B cell (primary cell): ENCODE measurements around the gene PITPNM2. TPM values are rescaled to one million over a fixed set of nuclear protein-coding genes. Genes with fewer than 3 reads are reported as not detected.

ENCODE experiments used
- ATAC-seq: fragments of 200-7000 bp; cut with Tn5 transposase; one replicate; pipeline ENCODE4 v1.10.0; 2021; ENCODE audit warnings: low read depth, mild to moderate bottlenecking, moderate number of reproducible peaks, moderate library complexity
- CTCF ChIA-PET: fragments of 350-600 bp; sonication (Branson Sonifier 250); formaldehyde crosslinking; loops from one replicate; lab custom pipeline; 2021; ENCODE audit warnings: antibody characterized with exemption, inconsistent platforms; lab: Charles Lee
- POLR2A ChIA-PET: fragments of 350-600 bp; sonication (Branson Sonifier 250); formaldehyde crosslinking; loops from one replicate; lab custom pipeline; 2021; ENCODE audit warnings: antibody characterized with exemption; lab: Charles Lee
- DNase-seq: peaks from one replicate; pipeline ENCODE4 v3.0.0; 2013
- H2AFZ ChIP-seq: 2 replicates; pipeline ENCODE4 v1.6.1; 2012; ENCODE audit warnings: mild to moderate bottlenecking, low read depth, low read length; ENCODE audit not compliant: insufficient read depth, poor library complexity, severe bottlenecking
- H3K27ac ChIP-seq, 2 donors: 1 replicate in 1 of 2; 2 replicates in 1 of 2; pipeline ENCODE4 v1.5.1; 2012 to 2013; ENCODE audit warnings: low read length in 2 of 2, mild to moderate bottlenecking in 2 of 2, moderate library complexity in 1 of 2
- H3K27me3 ChIP-seq, 4 experiments: fragments of 200-600 bp in 1 of 4; sonication (generic) in 1 of 4; replicated peaks in 1 of 4; 1 replicate in 2 of 4; 2 replicates in 2 of 4; pipeline versions ENCODE4 v1.6.1 to v1.7.0; 2013 to 2016; ENCODE audit warnings: low read length in 3 of 4, mild to moderate bottlenecking in 2 of 4, mixed read lengths in 1 of 4, moderate library complexity in 1 of 4; ENCODE audit not compliant: insufficient read depth in 4 of 4, control insufficient read depth in 3 of 4; ENCODE audit errors: control extremely low read depth in 1 of 4
- H3K36me3 ChIP-seq, 2 experiments: replicated peaks in 1 of 2; 1 replicate in 1 of 2; 2 replicates in 1 of 2; pipeline versions ENCODE4 v1.6.1 to v1.7.1; 2013; ENCODE audit warnings: low read length in 1 of 2; ENCODE audit not compliant: insufficient read depth in 2 of 2, control insufficient read depth in 1 of 2; ENCODE audit errors: control extremely low read depth in 1 of 2, extremely low read depth in 1 of 2
- H3K4me1 ChIP-seq, 2 donors: fragments of 200-600 bp in 1 of 2; sonication (generic) in 1 of 2; 1 replicate in 1 of 2; 2 replicates in 1 of 2; pipeline versions ENCODE4 v1.5.1 to v1.6.1; 2013 to 2017; ENCODE audit warnings: low read length in 2 of 2; ENCODE audit not compliant: control insufficient read depth in 2 of 2, insufficient read depth in 2 of 2
- H3K4me2 ChIP-seq: replicated peaks from 2 replicates; pipeline ENCODE3; 2012; ENCODE audit warnings: mild to moderate bottlenecking, low read depth, low read length; ENCODE audit not compliant: poor library complexity, severe bottlenecking
- H3K4me3 ChIP-seq, 5 experiments: fragments of 200-600 bp in 1 of 5; sonication (generic) in 1 of 5; 1 replicate in 3 of 5; 2 replicates in 2 of 5; pipeline versions ENCODE4 v1.5.1 to v1.7.0; 2011 to 2016; ENCODE audit warnings: low read length in 4 of 5, mild to moderate bottlenecking in 4 of 5, low read depth in 2 of 5, control low read depth in 1 of 5, moderate library complexity in 1 of 5; ENCODE audit not compliant: insufficient read depth in 1 of 5; ENCODE audit errors: control extremely low read depth in 1 of 5, extremely low read depth in 1 of 5
- H3K79me2 ChIP-seq: fragments of 200-600 bp; sonication (generic); one replicate; pipeline ENCODE4 v1.6.0; 2016; ENCODE audit warnings: low read length; ENCODE audit not compliant: control insufficient read depth, insufficient read depth
- H3K9ac ChIP-seq: fragments of 200-600 bp; sonication (generic); 2 replicates; pipeline ENCODE4 v1.6.1; 2017; ENCODE audit warnings: mild to moderate bottlenecking, low read length, moderate library complexity
- H3K9me3 ChIP-seq, 3 donors: one replicate each; pipeline versions ENCODE4 v1.6.1 to v1.7.1; 2013; ENCODE audit warnings: low read length in 2 of 3; ENCODE audit not compliant: control insufficient read depth in 2 of 3, insufficient read depth in 1 of 3; ENCODE audit errors: control extremely low read depth in 1 of 3
- H4K20me1 ChIP-seq: 2 replicates; pipeline ENCODE4 v1.6.0; 2012; ENCODE audit warnings: mild to moderate bottlenecking, low read length; ENCODE audit not compliant: insufficient read depth, control insufficient read depth, poor library complexity, severe bottlenecking
- H3K27ac Mint-ChIP-seq: one replicate; pipeline ENCODE4 v1.8.0; 2021; ENCODE audit warnings: mixed read lengths
- H3K27me3 Mint-ChIP-seq: one replicate; pipeline ENCODE4 v1.8.0; 2021; ENCODE audit warnings: mixed read lengths
- H3K4me1 Mint-ChIP-seq: one replicate; pipeline ENCODE4 v1.8.0; 2021; ENCODE audit warnings: mixed read lengths
- H3K4me3 Mint-ChIP-seq: one replicate; pipeline ENCODE4 v1.8.0; 2021; ENCODE audit warnings: mixed read lengths
- H3K9me3 Mint-ChIP-seq: one replicate; pipeline ENCODE4 v1.8.0; 2022; ENCODE audit warnings: mixed read lengths; ENCODE audit not compliant: insufficient read depth
- EZH2 ChIP-seq: IDR thresholded peaks from 2 replicates; pipeline ENCODE4 v1.6.1; 2012; ENCODE audit warnings: borderline replicate concordance, low read depth, mild to moderate bottlenecking, moderate library complexity, low read length; ENCODE audit not compliant: insufficient read depth, poor library complexity, severe bottlenecking
- WGBS: methylation state at CpG from one replicate; pipeline ENCODE4 v1.1.5; 2013; ENCODE audit warnings: missing lambda C conversion rate; ENCODE audit not compliant: insufficient coverage; 5-methylcytosine and 5-hydroxymethylcytosine counted together
- intact Hi-C: fragments of 100-400 bp; cut with micrococcal nuclease; formaldehyde crosslinking; loops from one replicate; pipeline ENCODE4 v1.10.0; 2022
- polyA plus RNA-seq: library from polyadenylated mRNA; depleted of rRNA; stranded (reverse); fragments of >200 nt; gene quantifications from 2 replicates; pipeline ENCODE4 v1.2.3, GENCODE V29; 2012
- total RNA-seq, 2 donors: library from RNA; stranded (reverse); fragments of 120-200 nt in 1 of 2; gene quantifications; 1 replicate in 1 of 2; 2 replicates in 1 of 2; pipeline versions ENCODE4 v1.2.3 to v1.2.4, GENCODE V29; 2013 to 2022
- TF ChIP-seq, protein P1 (sequence below): fragments of 200-600 bp; IDR thresholded peaks from one replicate; pipeline ENCODE4 v1.8.0; 2022; ENCODE audit warnings: antibody characterized with exemption, mild to moderate bottlenecking

The PITPNM2 gene
- total and polyA plus RNA-seq, 2 donors (not counting 1 experiment from before 2014, with no cell fraction given): 9.6 to 28.6 TPM

DNA sequence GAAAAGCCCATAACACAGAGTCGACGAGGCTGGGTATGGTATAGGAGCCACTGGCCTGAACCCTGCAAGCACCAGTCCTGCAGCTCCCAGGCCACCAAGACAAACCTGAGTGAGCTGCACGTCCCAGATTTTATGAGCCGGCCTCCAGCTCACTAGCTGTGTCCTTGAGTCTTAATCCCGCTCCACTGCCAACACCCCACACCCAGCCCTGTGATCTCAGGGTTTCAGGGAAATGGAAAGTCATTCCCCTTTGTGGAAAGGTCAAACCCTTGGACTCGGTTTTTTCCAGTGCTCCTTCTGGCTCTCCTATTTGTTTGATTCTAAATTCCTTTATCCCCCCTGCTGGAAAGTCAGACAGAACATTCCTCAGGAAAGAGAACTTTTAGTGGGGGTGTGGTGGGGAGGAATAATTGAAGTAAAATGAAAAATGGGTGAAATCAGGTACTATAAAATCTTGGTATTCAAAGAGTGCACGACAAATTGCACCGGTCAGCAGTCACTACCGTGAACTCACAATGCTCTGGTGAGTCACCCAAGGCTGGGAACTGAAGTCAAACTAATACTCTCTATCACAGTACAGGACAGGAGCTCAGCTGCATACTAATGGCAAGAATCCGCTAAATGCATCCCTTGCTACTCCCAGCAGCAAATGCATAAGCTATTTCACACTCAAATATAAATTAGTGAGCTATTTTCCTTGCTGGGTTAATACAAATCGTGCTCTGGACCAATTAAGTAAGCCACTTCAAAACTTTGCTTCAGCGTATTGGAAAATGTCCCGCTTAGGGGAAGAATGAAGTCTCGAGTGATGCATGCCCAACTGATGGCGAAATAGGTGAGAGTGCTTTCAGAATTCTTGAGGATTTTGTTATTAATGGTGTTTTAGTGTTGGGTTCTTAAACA, 9.0 kb downstream of the PITPNM2 start:
- no peak for DNase-seq
- Histone ChIP-seq H3K4me3 (no peak overlapping the region), H3K4me2 (no peak overlapping the region), H3K27ac (no peak overlapping the region), H3K79me2 (peaks cover 30% of the 10 kb centered on the region), H3K27me3 (no peaks in the 10 kb centered on the region), H3K9me3 (no peaks in the 10 kb centered on the region), H4K20me1 (no peaks in the 10 kb centered on the region), H3K9ac (no peak overlapping the region), H3K36me3 (no peaks in the 10 kb centered on the region), H3K4me1 (peaks cover 25 to 29% of the 10 kb centered on the region in 2 donors), H2AFZ (no peak overlapping the region)
- no peak overlapping the region for H3K27ac Mint-ChIP-seq
- intact Hi-C loops: loop anchor here (5.0 kb wide), 1 partner anchor 35 kb away; no protein-coding TSS in a partner anchor
- ATAC-seq: no peak
- POLR2A ChIA-PET: no interaction called here
- WGBS: 87% methylated on average over 8 of the region's 15 CpGs
- no peaks in the 10 kb centered on the region for H3K9me3 Mint-ChIP-seq
- peaks cover 42% of the 10 kb centered on the region for H3K4me1 Mint-ChIP-seq
- CTCF ChIA-PET: interaction anchor here (1.2 to 1.7 kb wide), 2 partner anchors 58 to 98 kb away, joined by 3 to 4 read pairs; no protein-coding TSS in a partner anchor
- no peak overlapping the region for H3K4me3 Mint-ChIP-seq
- no peaks in the 10 kb centered on the region for H3K27me3 Mint-ChIP-seq
- TF ChIP-seq, protein P1, sequence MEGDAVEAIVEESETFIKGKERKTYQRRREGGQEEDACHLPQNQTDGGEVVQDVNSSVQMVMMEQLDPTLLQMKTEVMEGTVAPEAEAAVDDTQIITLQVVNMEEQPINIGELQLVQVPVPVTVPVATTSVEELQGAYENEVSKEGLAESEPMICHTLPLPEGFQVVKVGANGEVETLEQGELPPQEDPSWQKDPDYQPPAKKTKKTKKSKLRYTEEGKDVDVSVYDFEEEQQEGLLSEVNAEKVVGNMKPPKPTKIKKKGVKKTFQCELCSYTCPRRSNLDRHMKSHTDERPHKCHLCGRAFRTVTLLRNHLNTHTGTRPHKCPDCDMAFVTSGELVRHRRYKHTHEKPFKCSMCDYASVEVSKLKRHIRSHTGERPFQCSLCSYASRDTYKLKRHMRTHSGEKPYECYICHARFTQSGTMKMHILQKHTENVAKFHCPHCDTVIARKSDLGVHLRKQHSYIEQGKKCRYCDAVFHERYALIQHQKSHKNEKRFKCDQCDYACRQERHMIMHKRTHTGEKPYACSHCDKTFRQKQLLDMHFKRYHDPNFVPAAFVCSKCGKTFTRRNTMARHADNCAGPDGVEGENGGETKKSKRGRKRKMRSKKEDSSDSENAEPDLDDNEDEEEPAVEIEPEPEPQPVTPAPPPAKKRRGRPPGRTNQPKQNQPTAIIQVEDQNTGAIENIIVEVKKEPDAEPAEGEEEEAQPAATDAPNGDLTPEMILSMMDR: no peak
- TF ChIP-seq EZH2: no peak
